Endothelial cell of umbilical vein (primary cell): ENCODE measurements around the gene MED29. TPM values are rescaled to one million over a fixed set of nuclear protein-coding genes. Genes with fewer than 3 reads are reported as not detected.
A peak's percentile ranks its signal among the peaks of the same experiment; 100 is the strongest.

ENCODE experiments used
- BruUV-seq: library from RNA; stranded (reverse); fragments of 400-500 nt; replicated peaks from 2 replicates; lab custom pipeline; 2021; lab: Mats Ljungman, UMichigan
- CTCF ChIA-PET: fragments of 300-600, 350-600 bp; sonication (Branson Sonifier 250); formaldehyde crosslinking; loops from one replicate; lab custom pipeline; 2021; ENCODE audit warnings: antibody characterized with exemption, inconsistent platforms; lab: Charles Lee
- POLR2A ChIA-PET: fragments of 300-600, 350-600 bp; sonication (Branson Sonifier 250); formaldehyde crosslinking; loops from one replicate; lab custom pipeline; 2021; ENCODE audit warnings: antibody characterized with exemption, inconsistent platforms; lab: Charles Lee
- DNase-seq: peaks from one replicate; pipeline ENCODE4 v3.0.0-alpha.2; 2011; ENCODE audit warnings: low read depth, low spot score
- FAIRE-seq: peaks from 2 replicates; lab custom pipeline; 2011; peaks lifted over from hg19 to GRCh38; lab: Jason Lieb, UNC
- H2AFZ ChIP-seq: 2 replicates; pipeline ENCODE4 v1.6.0; 2012; ENCODE audit warnings: low read depth, low read length, control low read depth, inconsistent platforms
- H3K27ac ChIP-seq: 2 replicates; pipeline ENCODE4 v1.5.1; 2011; ENCODE audit warnings: low read depth, mild to moderate bottlenecking, control low read depth, low read length, moderate library complexity; ENCODE audit not compliant: insufficient read depth
- H3K27me3 ChIP-seq, 2 experiments: 2 replicates each; pipeline versions ENCODE4 v1.6.0 to v1.6.1; 2011; ENCODE audit warnings: low read length in 2 of 2, mixed read lengths in 1 of 2; ENCODE audit not compliant: control insufficient read depth in 2 of 2, insufficient read depth in 2 of 2
- H3K36me3 ChIP-seq, 2 experiments: 2 replicates in 1 of 2; 3 replicates in 1 of 2; pipeline ENCODE4 v1.5.1; 2011; ENCODE audit warnings: low read length in 2 of 2, mild to moderate bottlenecking in 1 of 2, moderate library complexity in 1 of 2; ENCODE audit not compliant: control insufficient read depth in 2 of 2, insufficient read depth in 2 of 2; ENCODE audit errors: extremely low read depth in 1 of 2
- H3K4me1 ChIP-seq: 3 replicates; pipeline ENCODE4 v1.5.1; 2011; ENCODE audit warnings: mild to moderate bottlenecking, low read length; ENCODE audit not compliant: control insufficient read depth, insufficient read depth; ENCODE audit errors: extremely low read depth
- H3K4me2 ChIP-seq: 2 replicates; pipeline ENCODE4 v1.6.1; 2011; ENCODE audit warnings: low read length, control low read depth, mixed read lengths; ENCODE audit not compliant: insufficient read depth
- H3K4me3 ChIP-seq, 3 experiments: fragments of 200-600 bp in 1 of 3; sonication (generic), shearing (Covaris generic) in 1 of 3; replicated peaks in 1 of 3; 2 replicates each; pipeline ENCODE4 v1.5.1; 2011 to 2016; ENCODE audit warnings: control low read depth in 3 of 3, low read length in 3 of 3, mild to moderate bottlenecking in 2 of 3, inconsistent platforms in 1 of 3, low read depth in 1 of 3, moderate library complexity in 1 of 3; ENCODE audit not compliant: insufficient read depth in 1 of 3
- H3K79me2 ChIP-seq: 2 replicates; pipeline ENCODE4 v1.6.0; 2012; ENCODE audit warnings: low read length, inconsistent platforms; ENCODE audit not compliant: control insufficient read depth, insufficient read depth
- H3K9ac ChIP-seq: replicated peaks from 2 replicates; pipeline ENCODE3; 2011; ENCODE audit warnings: low read length, control low read depth; ENCODE audit not compliant: insufficient read depth; ENCODE audit errors: extremely low read depth
- H3K9me1 ChIP-seq: replicated peaks from 3 replicates; pipeline ENCODE4 v1.6.0; 2011; ENCODE audit warnings: mild to moderate bottlenecking, low read length; ENCODE audit not compliant: control insufficient read depth, insufficient read depth; ENCODE audit errors: extremely low read depth
- H3K9me3 ChIP-seq: replicated peaks from 2 replicates; pipeline ENCODE4 v1.5.1; 2012; ENCODE audit warnings: low read length, inconsistent platforms; ENCODE audit not compliant: control insufficient read depth, insufficient read depth
- H4K20me1 ChIP-seq: replicated peaks from 2 replicates; pipeline ENCODE3; 2011; ENCODE audit warnings: mild to moderate bottlenecking, low read length; ENCODE audit not compliant: control insufficient read depth, insufficient read depth; ENCODE audit errors: extremely low read depth
- CTCF ChIP-seq, 2 donors: IDR thresholded peaks; 1 replicate in 1 of 2; 2 replicates in 1 of 2; pipeline ENCODE4 v1.5.1; 2011; ENCODE audit warnings: low read length in 2 of 2, mild to moderate bottlenecking in 2 of 2, moderate library complexity in 2 of 2, control low read depth in 1 of 2, inconsistent platforms in 1 of 2, low read depth in 1 of 2; ENCODE audit not compliant: insufficient read depth in 1 of 2; ENCODE audit errors: extremely low read depth in 1 of 2
- EZH2 ChIP-seq: IDR thresholded peaks from 2 replicates; pipeline ENCODE4 v1.6.1; 2012; ENCODE audit warnings: borderline replicate concordance, low read depth, mild to moderate bottlenecking, moderate library complexity, low read length, inconsistent platforms; ENCODE audit not compliant: severe bottlenecking
- FOS ChIP-seq: IDR thresholded peaks from 2 replicates; pipeline ENCODE4 v1.6.1; 2011; ENCODE audit warnings: mild to moderate bottlenecking, low read length, moderate library complexity, borderline replicate concordance; ENCODE audit not compliant: insufficient read depth
- GATA2 ChIP-seq: IDR thresholded peaks from 2 replicates; pipeline ENCODE4 v1.7.0; 2011; ENCODE audit warnings: low read depth, mild to moderate bottlenecking, moderate library complexity, mixed read lengths, low read length; ENCODE audit not compliant: insufficient read length, insufficient read depth
- JUN ChIP-seq: IDR thresholded peaks from 2 replicates; pipeline ENCODE4 v1.6.1; 2011; ENCODE audit warnings: borderline replicate concordance, low read depth; ENCODE audit not compliant: insufficient read length, insufficient read depth
- MYC ChIP-seq: IDR thresholded peaks from one replicate; pipeline ENCODE4 v1.6.1; 2011; ENCODE audit warnings: mild to moderate bottlenecking, low read depth, low read length
- POLR2A ChIP-seq: IDR thresholded peaks from 2 replicates; pipeline ENCODE4 v1.6.1; 2012; ENCODE audit warnings: low read depth, mild to moderate bottlenecking, control low read depth, low read length
- POLR2AphosphoS5 ChIP-seq: IDR thresholded peaks from 2 replicates; pipeline ENCODE4 v1.6.1; 2012; ENCODE audit warnings: low read depth, mild to moderate bottlenecking, control low read depth, low read length, moderate library complexity; ENCODE audit not compliant: insufficient read depth
- dilution Hi-C: fragments of 300-500 bp; cut with MboI; formaldehyde crosslinking; loops from one replicate; pipeline ENCODE4 v1.15.0; 2019; ENCODE audit warnings: low sequenced_read_pairs; ENCODE audit not compliant: extremely low pct_ligation_motif_present
- intact Hi-C: fragments of 100-400 bp; cut with micrococcal nuclease; formaldehyde crosslinking; loops from one replicate; pipeline ENCODE4 v1.10.0; 2022
- polyA plus RNA-seq, 4 experiments: library from polyadenylated mRNA; depleted of rRNA in 3 of 4; stranded (reverse) in 3 of 4; unstranded in 1 of 4; fragments of >200 nt; gene quantifications; 2 replicates each; pipeline versions ENCODE4 v1.2.1 to v1.2.3, GENCODE V29; 2011 to 2012; ENCODE audit warnings: missing spikeins in 1 of 4
- total RNA-seq: library from RNA; stranded (reverse); gene quantifications from 2 replicates; pipeline ENCODE4 v1.2.3, GENCODE V29; 2021
- TF ChIP-seq, protein P1 (sequence below): IDR thresholded peaks from 2 replicates; pipeline ENCODE4 v1.6.1; 2011; ENCODE audit not compliant: insufficient read depth, insufficient read length

Gene MED29
- total and polyA plus RNA-seq, 2 donors (not counting 3 experiments of a cell fraction or from before 2014, with no cell fraction given) = 25.5 to 50.4 TPM

DNA sequence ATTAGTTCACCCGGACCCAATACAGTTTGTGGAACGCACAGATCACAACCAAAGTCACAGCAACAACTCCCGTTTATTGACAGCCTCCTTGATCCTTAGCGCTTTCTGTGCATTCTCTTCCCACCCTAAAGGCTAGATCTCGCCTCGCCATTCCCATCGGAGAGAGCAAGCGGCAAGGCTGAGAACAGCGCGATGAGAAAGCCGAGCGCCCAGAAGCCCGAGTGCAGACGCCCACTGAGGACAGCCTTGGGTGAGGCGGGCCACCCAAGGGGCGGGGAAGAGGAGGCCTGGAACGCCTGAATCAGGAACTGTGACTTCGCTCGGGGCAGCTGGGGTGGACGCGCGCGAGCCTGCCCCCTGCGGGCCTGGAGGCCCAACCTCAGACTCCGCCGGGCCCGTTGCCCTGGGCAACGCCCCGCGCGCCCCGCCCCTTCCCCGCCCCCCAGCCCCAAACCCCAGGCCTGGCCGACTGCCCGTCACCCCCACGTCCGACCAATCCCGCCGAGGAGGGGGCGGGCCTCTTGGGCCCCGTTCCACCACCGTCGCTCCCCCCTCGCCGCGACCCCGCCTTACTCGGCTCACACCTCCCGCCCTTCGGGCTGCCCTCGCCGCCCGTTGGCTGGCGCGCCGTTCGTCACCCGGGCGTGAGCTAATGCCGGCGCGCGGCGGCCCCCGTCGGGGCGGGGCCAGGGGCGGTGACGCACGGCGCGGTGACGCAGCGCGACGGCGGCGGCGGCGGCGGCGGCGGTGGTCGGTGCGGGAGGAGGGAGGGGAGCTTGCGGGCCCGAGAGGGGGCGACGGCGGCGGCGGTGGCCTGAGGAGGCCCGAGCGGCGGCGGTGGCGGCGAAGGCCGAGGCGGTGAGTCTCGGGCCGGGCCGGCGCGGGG lies 49.2 kb upstream of the MED29 start, which contains the start of gene SAMD4B:
Gene SAMD4B, plus strand, starts transcription at position 703 of the 886 bp plus-strand sequence. CDS start 14,473 bp downstream, outside the sequence.
- peak within 1 kb of the TSS; percentile 42 for H2AFZ ChIP-seq
- intact Hi-C loops = loop anchor here (1.0 to 5.0 kb wide), 4 partner anchors 31 to 90 kb away; partner anchors contain the start of genes MED29, PAF1 and PLEKHG2
- dilution Hi-C loops = no loop called here
- H3K79me2 ChIP-seq = peaks cover 26% of the 10 kb centered on the region
- peak within 1 kb of the TSS; percentile 56 for H3K27ac ChIP-seq
- FAIRE-seq (peak; percentile 97), DNase-seq (peak; percentile 97)
- H3K4me3 ChIP-seq = peak within 1 kb of the TSS; percentile 65 to 88 (median 73)
- peak within 1 kb of the TSS; percentile 82 for H3K4me2 ChIP-seq
- BruUV-seq = TSS peak; percentile 59
- no peaks in the 10 kb centered on the region for H3K9me3 ChIP-seq
- TF ChIP-seq FOS (no peak), MYC (no peak), POLR2A (peak; percentile 95), JUN (no peak), GATA2 (no peak), EZH2 (no peak), CTCF (IDR thresholded peaks at IDR 0.05; ENCODE audit: extremely low read depth in 1 of 2, insufficient read depth in 1 of 2, low read depth in 1 of 2, low read length in 2 of 2) (peak; percentile 53 to 84), POLR2AphosphoS5 (peak; percentile 87)
- TF ChIP-seq, protein P1, sequence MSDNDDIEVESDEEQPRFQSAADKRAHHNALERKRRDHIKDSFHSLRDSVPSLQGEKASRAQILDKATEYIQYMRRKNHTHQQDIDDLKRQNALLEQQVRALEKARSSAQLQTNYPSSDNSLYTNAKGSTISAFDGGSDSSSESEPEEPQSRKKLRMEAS = peak; percentile 31
- H4K20me1 ChIP-seq = peaks cover under 1% of the 10 kb centered on the region
- no peaks in the 10 kb centered on the region for H3K9me1 ChIP-seq
- peaks cover 13% of the 10 kb centered on the region for H3K4me1 ChIP-seq
- CTCF ChIA-PET = interaction anchor here (0.8 to 1.7 kb wide), 10 partner anchors 14 to 309 kb away, joined by 3 to 6 read pairs (median 4); partner anchors contain the start of gene RPS16
- H3K27me3 ChIP-seq = no peaks in the 10 kb centered on the region
- POLR2A ChIA-PET = interaction anchor here (0.6 to 0.9 kb wide), 2 partner anchors 49 to 967 kb away, joined by 3 to 4 read pairs; partner anchors contain the start of genes MED29, PAF1 and PSMD8
- peak within 1 kb of the TSS; percentile 88 for H3K9ac ChIP-seq
- H3K36me3 ChIP-seq = no peaks in the 10 kb centered on the region
